Left ventricle myocardium inferior (tissue), 1 donor: ENCODE measurements around the gene HMG20B. TPM values are rescaled to one million over a fixed set of nuclear protein-coding genes. Genes with fewer than 3 reads are reported as not detected.

Experiments
- DNase-seq: peaks from one replicate; pipeline ENCODE4 v3.0.0-alpha.2; 2020
- H3K27ac ChIP-seq: fragments of 200-600 bp; replicated peaks from 2 replicates; pipeline ENCODE4 v1.8.0; 2021
- H3K27me3 ChIP-seq: fragments of 200-600 bp; 2 replicates; pipeline ENCODE4 v1.8.0; 2021; ENCODE audit warnings: low read depth
- H3K36me3 ChIP-seq: fragments of 200-600 bp; 2 replicates; pipeline ENCODE4 v1.8.0; 2021
- H3K4me1 ChIP-seq: fragments of 200-600 bp; 2 replicates; pipeline ENCODE4 v1.8.0; 2021
- H3K4me3 ChIP-seq: fragments of 200-600 bp; 2 replicates; pipeline ENCODE4 v1.8.0; 2021; ENCODE audit warnings: mild to moderate bottlenecking, moderate library complexity
- H3K9me3 ChIP-seq: fragments of 200-600 bp; replicated peaks from 2 replicates; pipeline ENCODE4 v1.8.0; 2021
- CTCF ChIP-seq: fragments of 200-600 bp; IDR thresholded peaks from 2 replicates; pipeline ENCODE4 v1.8.0; 2021; ENCODE audit warnings: antibody characterized with exemption, mild to moderate bottlenecking, borderline replicate concordance
- intact Hi-C: fragments of 100-400 bp; cut with micrococcal nuclease; formaldehyde crosslinking; loops from one replicate; pipeline ENCODE4 v1.11.0; 2022
- total RNA-seq: library from RNA; stranded (reverse); fragmentation: NEBNext Ultra II Directional; extraction: Animal tissue kit (Norgen Biotek cat#: 25700); gene quantifications from one replicate; pipeline ENCODE4 v1.2.1, GENCODE V29; 2021
- donor health status: DM: no; HTN: yes; CAD: no; lungs with severe emphysema.

Gene HMG20B
- total RNA-seq, 1 donor from 2014 or later, result 34.8 TPM

GRCh38 chr19:3532154-3532786 lies 40.5 kb upstream of the HMG20B start:
- intact Hi-C loops, result no loop called here

GRCh38 chr19:3533033-3533432 lies 39.7 kb upstream of the HMG20B start:
- H3K4me1 ChIP-seq, result peaks cover 8% of the 10 kb centered on the region
- no peak for TF ChIP-seq CTCF
- no peak overlapping the region for H3K27ac ChIP-seq
- H3K36me3 ChIP-seq, result peaks cover 63% of the 10 kb centered on the region
- intact Hi-C loops, result no loop called here
- H3K9me3 ChIP-seq, result no peaks in the 10 kb centered on the region
- no peaks in the 10 kb centered on the region for H3K27me3 ChIP-seq
- DNase-seq, result no peak
- H3K4me3 ChIP-seq, result no peak overlapping the region

More at GRCh38 chr19:3532154-3532786, 40.5 kb upstream of the HMG20B start:
- DNase-seq, result no peak
- Histone ChIP-seq H3K4me3 (no peak overlapping the region), H3K4me1 (peaks cover 8% of the 10 kb centered on the region), H3K36me3 (peaks cover 71% of the 10 kb centered on the region), H3K9me3 (no peaks in the 10 kb centered on the region), H3K27ac (no peak overlapping the region), H3K27me3 (no peaks in the 10 kb centered on the region)
- no peak for TF ChIP-seq CTCF

GRCh38 chr19:3533563-3534216 lies 39.1 kb upstream of the HMG20B start:
- no peak for DNase-seq
- H3K27me3 ChIP-seq, result no peaks in the 10 kb centered on the region
- H3K4me1 ChIP-seq, result peaks cover 8% of the 10 kb centered on the region
- H3K9me3 ChIP-seq, result no peaks in the 10 kb centered on the region
- TF ChIP-seq CTCF, result no peak
- intact Hi-C loops, result no loop called here
- H3K36me3 ChIP-seq, result peaks cover 61% of the 10 kb centered on the region
- H3K27ac ChIP-seq, result no peak overlapping the region
- H3K4me3 ChIP-seq, result no peak overlapping the region

- Histone ChIP-seq H3K27ac (no peak overlapping the region), H3K27me3 (no peaks in the 10 kb centered on the region), H3K4me1 (peaks cover 8% of the 10 kb centered on the region), H3K9me3 (no peaks in the 10 kb centered on the region), H3K4me3 (no peak overlapping the region), H3K36me3 (peaks cover 63% of the 10 kb centered on the region)
- no peak for TF ChIP-seq CTCF
- no peak for DNase-seq
- intact Hi-C loops, result no loop called here
These were observed 38.1 kb upstream of the HMG20B start for GRCh38 chr19:3534375-3535234.

- Histone ChIP-seq H3K36me3 (peaks cover 65% of the 10 kb centered on the region), H3K4me3 (no peak overlapping the region), H3K9me3 (no peaks in the 10 kb centered on the region), H3K27ac (no peak overlapping the region), H3K4me1 (peaks cover 8% of the 10 kb centered on the region), H3K27me3 (no peaks in the 10 kb centered on the region)
- TF ChIP-seq CTCF, result no peak
- DNase-seq, result no peak
- intact Hi-C loops, result no loop called here
These were observed 37.6 kb upstream of the HMG20B start for GRCh38 chr19:3535235-3535535.
